ENCODE measurements around the gene MAPKAP1. TPM values are rescaled to one million over a fixed set of nuclear protein-coding genes. Genes with fewer than 3 reads are reported as not detected.

Gene MAPKAP1
- total and polyA plus RNA-seq, 8 donors, result 49.5 to 89.5 (median 56.2) TPM

DNA sequence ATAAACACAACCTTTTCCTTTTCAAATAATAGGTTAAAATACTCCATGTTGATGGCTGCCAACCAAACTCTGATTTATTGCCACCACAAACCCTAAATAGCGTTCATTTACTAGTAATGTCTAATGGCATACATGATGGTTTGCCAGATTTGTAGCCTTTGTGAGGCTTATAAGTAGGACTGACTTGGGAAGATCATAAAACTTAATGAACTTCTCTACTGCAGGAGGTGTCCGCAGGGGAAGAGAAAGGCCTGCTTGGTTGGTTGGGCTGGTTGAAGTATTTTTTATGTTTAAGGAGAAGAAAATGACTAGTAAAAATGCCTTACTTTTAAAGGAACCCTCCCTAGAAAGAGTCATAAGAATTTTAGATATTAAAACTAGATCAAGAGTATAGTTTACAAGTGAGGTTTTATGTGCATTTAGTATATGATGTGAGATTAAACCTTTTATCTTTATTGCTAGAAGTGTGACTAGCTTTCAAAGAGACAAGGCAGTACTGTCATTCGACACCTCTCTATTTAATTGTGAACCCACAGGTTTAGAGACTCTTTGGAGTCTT, 45.1 kb upstream of the MAPKAP1 start:
- Histone ChIP-seq H3K4me3 (no peak overlapping the region), H3K9me3 (no peaks in the 10 kb centered on the region), H3K27ac (peak overlapping the region in 1 of 2 donors; percentile 2), H3K4me1 (peaks cover 11 to 39% of the 10 kb centered on the region in 2 donors), H3K27me3 (no peaks in the 10 kb centered on the region), H3K36me3 (no peaks in the 10 kb centered on the region)
- intact Hi-C loops (cut with DNase I), result no loop called here
- no peak for DNase-seq
- no peak for ATAC-seq
- TF ChIP-seq, protein P1, sequence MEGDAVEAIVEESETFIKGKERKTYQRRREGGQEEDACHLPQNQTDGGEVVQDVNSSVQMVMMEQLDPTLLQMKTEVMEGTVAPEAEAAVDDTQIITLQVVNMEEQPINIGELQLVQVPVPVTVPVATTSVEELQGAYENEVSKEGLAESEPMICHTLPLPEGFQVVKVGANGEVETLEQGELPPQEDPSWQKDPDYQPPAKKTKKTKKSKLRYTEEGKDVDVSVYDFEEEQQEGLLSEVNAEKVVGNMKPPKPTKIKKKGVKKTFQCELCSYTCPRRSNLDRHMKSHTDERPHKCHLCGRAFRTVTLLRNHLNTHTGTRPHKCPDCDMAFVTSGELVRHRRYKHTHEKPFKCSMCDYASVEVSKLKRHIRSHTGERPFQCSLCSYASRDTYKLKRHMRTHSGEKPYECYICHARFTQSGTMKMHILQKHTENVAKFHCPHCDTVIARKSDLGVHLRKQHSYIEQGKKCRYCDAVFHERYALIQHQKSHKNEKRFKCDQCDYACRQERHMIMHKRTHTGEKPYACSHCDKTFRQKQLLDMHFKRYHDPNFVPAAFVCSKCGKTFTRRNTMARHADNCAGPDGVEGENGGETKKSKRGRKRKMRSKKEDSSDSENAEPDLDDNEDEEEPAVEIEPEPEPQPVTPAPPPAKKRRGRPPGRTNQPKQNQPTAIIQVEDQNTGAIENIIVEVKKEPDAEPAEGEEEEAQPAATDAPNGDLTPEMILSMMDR (IDR thresholded peaks at IDR 0.05), result no peak

- peaks cover 14 to 43% of the 10 kb centered on the region in 2 donors for H3K4me1 ChIP-seq
- DNase-seq, result no peak
- intact Hi-C loops (cut with DNase I), result no loop called here
- H3K27me3 ChIP-seq, result no peaks in the 10 kb centered on the region
- TF ChIP-seq, protein P1 (IDR thresholded peaks at IDR 0.05), result no peak
- no peak for ATAC-seq
- peak overlapping the region in 1 of 2 donors; percentile 87 for H3K27ac ChIP-seq
- H3K4me3 ChIP-seq, result no peak overlapping the region
- no peaks in the 10 kb centered on the region for H3K9me3 ChIP-seq
- no peaks in the 10 kb centered on the region for H3K36me3 ChIP-seq
Measured at GRCh38 chr9:125750627-125751011, 43.6 kb upstream of the MAPKAP1 start.

GRCh38 chr9:125749951-125750626, 43.1 kb upstream of the MAPKAP1 start:
- no peak for ATAC-seq
- peak overlapping the region in 1 of 2 donors; percentile 93 for H3K4me3 ChIP-seq
- TF ChIP-seq, protein P1 (IDR thresholded peaks at IDR 0.05), result no peak
- H3K27ac ChIP-seq, result peak overlapping the region in 1 of 2 donors; percentile 87
- intact Hi-C loops (cut with DNase I), result no loop called here
- no peaks in the 10 kb centered on the region for H3K9me3 ChIP-seq
- DNase-seq, result no peak
- peaks cover 13 to 48% of the 10 kb centered on the region in 2 donors for H3K4me1 ChIP-seq
- no peaks in the 10 kb centered on the region for H3K27me3 ChIP-seq
- H3K36me3 ChIP-seq, result no peaks in the 10 kb centered on the region

DNA sequence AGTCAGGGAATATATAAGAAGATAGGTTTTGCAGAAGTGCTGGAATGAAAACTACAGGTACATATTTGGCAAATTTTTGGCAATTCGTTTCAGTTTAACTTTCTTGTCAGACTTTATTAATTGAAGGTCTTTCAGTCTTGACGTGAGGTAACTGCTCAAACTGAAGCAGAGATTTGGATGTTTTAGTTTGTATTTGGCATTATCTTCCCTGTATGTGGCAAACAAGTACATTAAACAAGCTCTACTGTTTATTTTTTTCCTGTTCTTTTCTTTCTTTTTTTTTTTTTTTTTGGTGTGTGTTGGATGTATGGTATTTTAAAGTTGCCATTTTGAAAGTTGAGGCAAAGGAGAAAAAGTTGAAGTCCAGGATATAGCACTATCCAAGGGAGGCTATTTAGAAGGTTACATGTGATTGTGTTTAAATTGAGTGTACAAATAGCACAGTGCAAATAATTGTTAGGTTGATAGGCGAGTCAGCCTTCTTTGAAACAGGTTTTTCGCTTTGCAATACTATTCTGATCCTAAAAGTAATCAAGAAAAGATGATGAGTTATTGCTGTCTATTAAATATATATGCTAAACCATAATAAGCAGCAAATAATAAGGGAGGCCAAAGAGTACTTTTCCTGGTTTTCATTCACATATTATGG, 42.4 kb upstream of the MAPKAP1 start:
- TF ChIP-seq, protein P1 (IDR thresholded peaks at IDR 0.05), result no peak
- no peaks in the 10 kb centered on the region for H3K36me3 ChIP-seq
- H3K4me1 ChIP-seq, result peaks cover 13 to 48% of the 10 kb centered on the region in 2 donors
- DNase-seq (no peak), ATAC-seq (no peak)
- H3K4me3 ChIP-seq, result peak overlapping the region; percentile 82 to 93
- intact Hi-C loops (cut with DNase I), result no loop called here
- H3K27me3 ChIP-seq, result no peaks in the 10 kb centered on the region
- no peaks in the 10 kb centered on the region for H3K9me3 ChIP-seq
- H3K27ac ChIP-seq, result peak overlapping the region in 1 of 2 donors; percentile 87

DNA sequence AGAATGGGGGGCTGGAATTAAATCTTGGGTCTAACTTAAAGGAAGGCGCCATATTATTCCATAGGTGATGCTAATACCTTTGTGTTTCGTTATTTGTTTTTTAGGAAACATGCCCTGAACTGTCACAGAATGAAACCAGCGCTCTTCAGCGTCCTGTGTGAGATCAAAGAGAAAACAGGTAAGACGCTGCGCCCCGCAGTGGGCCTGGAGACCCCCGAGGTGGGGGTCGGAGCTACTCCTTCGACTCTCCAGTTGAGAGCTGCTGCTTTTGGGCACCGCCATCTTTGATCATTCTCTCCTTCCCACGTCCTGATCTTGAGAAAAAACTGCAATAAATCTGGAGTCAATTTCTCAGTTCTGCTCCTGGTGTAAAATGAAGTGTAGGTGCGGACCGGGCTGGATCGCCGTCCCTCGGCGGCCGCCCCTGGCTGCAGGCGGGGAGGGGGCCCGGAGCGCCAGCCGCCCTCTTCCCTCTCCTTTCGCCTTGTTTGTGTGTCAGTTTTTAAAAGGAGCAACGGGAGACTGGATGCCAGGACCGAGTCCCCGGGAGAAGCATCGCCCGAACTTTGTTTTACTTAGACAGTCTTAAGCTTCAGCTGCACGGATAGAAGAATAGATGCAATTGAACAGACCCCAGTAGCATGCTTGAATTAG, 41.6 kb upstream of the MAPKAP1 start:
- TF ChIP-seq, protein P1 (IDR thresholded peaks at IDR 0.05), result no peak
- Histone ChIP-seq H3K4me1 (peaks cover 13 to 40% of the 10 kb centered on the region in 2 donors), H3K27me3 (no peaks in the 10 kb centered on the region), H3K27ac (peak overlapping the region; percentile 87 to 89), H3K9me3 (no peaks in the 10 kb centered on the region), H3K36me3 (no peaks in the 10 kb centered on the region), H3K4me3 (peak overlapping the region; percentile 82 to 93)
- intact Hi-C loops (cut with DNase I), result no loop called here
- peak in 1 of 4 donors; percentile 73 for DNase-seq
- ATAC-seq, result no peak
